Muscle of arm (tissue), 14 donors: ENCODE data around the gene SCYGR5. TPM values are rescaled to one million over a fixed set of nuclear protein-coding genes. Genes with fewer than 3 reads are reported as not detected.
"Not testable (repeated sequence)": the region's sequence is repeated elsewhere in the genome, so short reads cannot be mapped to it uniquely, and the experiment has no call there.

Source experiments
- DNase-seq: peaks from one replicate; pipeline ENCODE4 v3.0.0-alpha.2; 2013
- long read RNA-seq, 11 donors: transcript quantifications; one replicate each; lab custom pipeline, GENCODE V29; 2026
- polyA plus RNA-seq, 12 donors: library from polyadenylated mRNA; unstranded; fragments of 120-200 nt; gene quantifications; one replicate each; pipeline ENCODE4 v1.2.1, GENCODE V29; 2013; ENCODE audit not compliant: insufficient read length in 12 of 12

SCYGR5 gene
- not detected for polyA plus RNA-seq
- long read RNA-seq, donor 1: 0 reads
- long read RNA-seq, donor 2: 0 reads
- long read RNA-seq, donor 3: 0 reads
- long read RNA-seq, donor 4: 0 reads
- long read RNA-seq, donor 5: 0 reads
- long read RNA-seq, donor 6: 0 reads
- long read RNA-seq, donor 7: 0 reads
- long read RNA-seq, donor 8: 0 reads
- long read RNA-seq, donor 9: 0 reads
- long read RNA-seq, donor 10: 0 reads
- long read RNA-seq, donor 11: 0 reads

GRCh38 chr2:227666631-227667170 lies at the start of gene SCYGR5:
Gene SCYGR5, plus strand, starts transcription at chr2:227666804. Its CDS starts 0 bp downstream, at chr2:227666804.
- DNase-seq: not testable (repeated sequence)

DNA sequence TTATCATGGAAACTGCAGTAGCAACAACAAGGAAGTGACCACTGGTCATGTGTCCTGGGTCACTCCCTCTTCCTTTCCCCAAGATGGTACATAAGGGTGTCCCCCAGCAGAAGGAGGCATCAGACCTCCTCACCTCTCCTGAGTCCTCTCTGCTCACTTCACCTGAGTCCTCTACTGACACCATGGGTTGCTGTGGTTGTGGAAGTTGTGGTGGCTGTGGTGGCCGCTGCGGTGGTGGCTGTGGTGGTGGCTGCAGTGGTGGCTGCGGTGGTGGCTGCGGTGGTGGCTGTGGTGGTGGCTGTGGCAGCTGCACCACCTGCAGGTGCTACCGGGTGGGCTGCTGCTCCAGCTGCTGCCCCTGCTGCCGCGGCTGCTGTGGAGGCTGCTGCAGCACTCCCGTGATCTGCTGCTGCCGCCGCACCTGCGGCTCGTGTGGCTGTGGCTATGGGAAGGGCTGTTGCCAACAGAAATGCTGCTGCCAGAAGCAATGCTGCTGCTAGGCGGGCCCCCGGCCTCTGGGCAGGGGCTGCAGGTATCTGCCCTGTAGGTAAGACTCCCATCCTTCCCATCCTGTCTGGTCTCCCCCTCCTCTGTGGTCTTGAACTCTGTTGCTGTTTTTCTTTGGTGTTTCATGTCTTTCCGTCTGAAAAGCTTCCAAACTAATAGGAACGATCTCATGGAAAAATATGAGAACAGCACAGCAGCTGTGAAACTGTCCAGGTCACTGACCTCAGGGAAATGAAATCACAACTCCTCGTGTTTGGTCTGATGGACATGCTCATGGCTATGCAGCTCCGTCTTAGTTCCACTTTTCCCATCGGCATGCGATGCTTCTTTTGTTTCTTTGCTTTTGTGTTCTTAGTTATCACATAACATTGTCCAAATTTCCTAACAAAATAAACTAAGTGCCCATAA lies 49.0 kb upstream of the SCYGR5 start, which contains the start of gene SCYGR4:
Gene SCYGR4, plus strand, starts transcription at position 183 of the 915 bp plus-strand sequence. Its CDS starts 0 bp downstream, at position 183.
- peak; percentile 14 for DNase-seq

- no peak for DNase-seq
Observed at GRCh38 chr2:227623226-227623625, 43.4 kb upstream of the SCYGR5 start.

- DNase-seq: no peak
Observed at GRCh38 chr2:227625420-227625819, 41.2 kb upstream of the SCYGR5 start.

DNA sequence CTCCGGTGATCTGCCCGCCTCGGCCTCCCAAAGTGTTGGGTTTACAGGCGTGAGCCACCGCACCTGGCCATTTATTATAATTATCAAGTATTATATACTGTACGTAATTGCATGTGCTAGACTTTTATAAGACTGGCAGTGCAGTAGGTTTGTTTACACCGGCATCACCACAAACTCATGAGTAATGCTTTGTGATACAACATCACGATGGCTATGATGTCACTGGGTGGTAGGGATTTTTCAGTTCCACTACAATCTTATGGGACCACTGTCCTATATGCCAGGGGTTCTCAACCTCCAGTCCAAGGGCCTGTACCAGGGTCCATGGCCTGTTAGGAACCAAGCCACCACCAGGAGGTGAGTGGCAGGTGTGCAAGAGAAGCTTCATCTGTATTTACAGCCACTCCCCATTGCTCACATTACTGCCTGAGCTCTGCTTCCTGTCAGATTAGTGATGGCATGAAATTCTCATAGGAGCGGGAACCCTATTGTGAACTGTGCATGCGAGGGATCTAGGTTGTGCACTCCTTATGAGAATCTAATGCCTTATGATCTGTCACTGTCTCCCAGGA lies 39.9 kb upstream of the SCYGR5 start:
- DNase-seq: no peak

- no peak for DNase-seq
Observed at GRCh38 chr2:227627769-227628168, 38.8 kb upstream of the SCYGR5 start.

DNA sequence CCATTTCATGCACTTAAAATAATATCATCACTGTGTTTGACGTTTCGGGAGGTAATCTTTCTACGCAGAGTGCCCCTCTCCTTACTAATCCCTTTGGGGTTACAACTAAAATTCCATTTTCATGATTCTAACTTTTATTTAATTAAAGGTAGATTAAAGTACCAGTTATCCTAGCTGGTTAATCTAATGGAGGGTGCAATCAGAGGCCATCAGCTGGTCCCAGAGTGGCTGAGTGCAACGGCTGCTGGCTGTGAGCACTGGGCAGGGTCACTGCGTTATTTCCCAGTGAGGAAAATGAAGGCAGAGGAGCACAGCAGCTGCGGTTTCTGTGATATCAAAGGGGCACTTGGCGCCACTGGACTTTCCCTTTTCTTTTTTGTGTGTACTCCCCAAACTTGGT lies 37.2 kb upstream of the SCYGR5 start:
- no peak for DNase-seq

DNA sequence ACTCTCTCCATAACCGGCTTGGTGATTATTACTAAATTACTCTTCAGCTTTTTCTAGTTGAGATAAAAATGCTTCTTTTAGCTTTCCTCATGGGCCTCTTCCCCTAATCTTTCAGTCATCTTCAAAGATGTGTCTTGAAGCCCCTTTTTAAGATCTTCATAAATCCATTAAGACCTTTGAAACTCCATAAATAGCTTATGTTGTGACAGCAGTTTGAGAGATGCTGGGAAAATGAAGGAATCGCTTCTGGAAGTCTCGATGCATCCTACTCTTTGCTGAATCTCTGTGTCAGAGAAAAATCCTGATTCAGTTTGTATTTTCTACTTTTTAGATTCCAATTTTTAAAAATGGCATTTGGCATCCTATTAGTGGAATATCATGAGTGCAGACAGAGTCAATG lies 36.3 kb upstream of the SCYGR5 start:
- no peak for DNase-seq

DNA sequence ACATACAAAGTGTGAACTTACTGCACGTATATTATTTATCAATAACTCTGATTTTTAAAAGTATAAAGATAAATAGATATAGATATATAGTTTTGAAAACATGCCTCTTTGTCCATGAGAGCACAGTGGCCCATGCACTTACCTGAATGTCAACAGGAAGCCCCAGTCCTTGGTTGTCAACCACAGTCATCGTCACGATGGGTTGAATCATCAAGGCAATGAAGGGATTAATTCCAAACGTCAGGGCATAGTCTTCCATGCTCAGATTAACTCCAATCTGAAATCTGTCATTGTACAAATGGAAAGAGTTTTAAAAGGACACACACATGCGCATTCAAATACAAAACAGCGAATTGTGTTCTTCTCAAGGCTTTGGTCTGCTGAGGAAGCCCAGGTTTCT lies 33.8 kb upstream of the SCYGR5 start:
- no peak for DNase-seq

DNA sequence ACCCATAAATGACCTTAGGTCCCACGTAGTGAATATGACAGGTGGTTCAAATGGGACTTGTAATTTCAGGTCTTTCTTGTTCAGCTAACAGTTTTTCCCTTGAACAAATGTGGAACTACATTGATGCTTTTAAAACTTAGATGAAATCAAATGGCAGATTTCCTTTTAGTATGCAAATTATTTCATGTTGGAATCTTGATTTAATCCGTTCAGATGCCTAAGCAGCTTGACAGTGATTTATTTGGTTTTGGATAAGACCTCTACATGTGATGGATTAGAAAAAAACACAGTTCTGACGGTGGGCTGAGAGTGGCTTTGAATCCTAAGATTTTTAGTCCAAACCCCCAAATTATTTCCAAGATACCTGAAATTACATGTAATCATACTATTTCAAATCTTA lies 32.4 kb upstream of the SCYGR5 start:
- no peak for DNase-seq

- DNase-seq: no peak
Observed at GRCh38 chr2:227642656-227643055, 23.9 kb upstream of the SCYGR5 start.

DNA sequence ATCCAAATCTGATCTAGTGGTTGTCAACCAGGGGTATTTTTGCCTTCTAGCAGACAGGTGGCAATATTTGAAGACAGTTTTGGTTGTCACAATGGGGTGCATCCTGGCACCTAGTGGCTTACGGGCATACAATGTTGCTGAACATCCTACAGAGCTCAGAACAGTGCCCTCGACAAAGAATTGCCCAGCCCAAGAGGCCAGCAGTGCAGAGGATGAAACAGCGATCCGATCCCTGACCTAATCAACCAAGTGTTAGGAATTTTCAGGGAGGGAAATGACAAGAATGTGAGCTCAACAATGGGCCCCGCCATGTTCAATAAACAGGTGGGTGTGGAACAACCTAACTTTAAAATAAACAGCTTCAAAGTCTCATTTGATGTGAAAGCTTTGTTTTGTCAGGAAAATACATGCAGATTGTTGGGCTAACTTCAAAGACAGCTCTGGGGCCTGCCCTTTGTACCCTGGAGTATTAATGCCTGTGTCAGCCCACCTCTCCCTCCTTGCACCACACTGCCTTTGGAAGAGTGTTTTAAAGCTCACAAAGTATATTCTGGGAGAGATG lies 22.5 kb upstream of the SCYGR5 start:
- no peak for DNase-seq

GRCh38 chr2:227653419-227653818 lies 13.2 kb upstream of the SCYGR5 start:
- no peak for DNase-seq

DNA sequence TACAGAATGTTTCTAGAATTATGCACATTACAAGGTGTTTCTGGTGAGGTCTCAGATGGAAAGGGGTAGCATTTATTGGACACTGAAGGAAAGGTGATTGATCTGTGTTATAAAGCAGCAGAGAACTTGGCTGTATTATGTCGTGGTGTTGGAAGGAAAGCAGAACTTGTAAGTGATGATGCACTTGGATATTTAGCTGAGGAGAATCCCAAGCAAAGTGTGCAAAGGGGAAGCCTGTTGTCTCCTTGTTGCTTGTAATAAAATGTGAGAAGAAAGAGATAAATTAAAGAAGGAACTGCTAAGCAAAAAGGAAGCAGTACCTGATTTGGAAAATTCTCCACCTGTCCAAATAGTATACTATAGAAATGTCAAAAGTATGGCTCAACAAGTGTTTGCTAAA lies 12.2 kb upstream of the SCYGR5 start:
- no peak for DNase-seq

DNA sequence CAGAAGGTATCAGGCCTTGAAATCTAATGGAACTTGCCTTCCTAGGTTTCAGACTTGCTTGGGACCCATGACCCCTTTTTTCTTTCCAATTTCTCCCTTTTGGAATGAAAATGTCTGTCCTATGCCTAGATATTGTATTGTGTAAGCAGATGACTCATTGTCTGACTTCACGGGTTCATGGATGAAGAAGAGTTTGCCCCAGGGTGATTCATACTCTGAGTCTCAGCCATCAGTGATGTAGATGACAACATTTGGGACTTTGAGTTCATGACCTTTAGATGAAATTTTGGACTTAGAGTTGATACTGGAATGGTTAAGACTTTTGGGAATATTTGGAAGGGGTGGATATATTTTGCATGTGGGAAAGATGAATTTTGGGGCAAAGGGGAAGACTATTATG lies 11.2 kb upstream of the SCYGR5 start:
- DNase-seq: no peak

DNA sequence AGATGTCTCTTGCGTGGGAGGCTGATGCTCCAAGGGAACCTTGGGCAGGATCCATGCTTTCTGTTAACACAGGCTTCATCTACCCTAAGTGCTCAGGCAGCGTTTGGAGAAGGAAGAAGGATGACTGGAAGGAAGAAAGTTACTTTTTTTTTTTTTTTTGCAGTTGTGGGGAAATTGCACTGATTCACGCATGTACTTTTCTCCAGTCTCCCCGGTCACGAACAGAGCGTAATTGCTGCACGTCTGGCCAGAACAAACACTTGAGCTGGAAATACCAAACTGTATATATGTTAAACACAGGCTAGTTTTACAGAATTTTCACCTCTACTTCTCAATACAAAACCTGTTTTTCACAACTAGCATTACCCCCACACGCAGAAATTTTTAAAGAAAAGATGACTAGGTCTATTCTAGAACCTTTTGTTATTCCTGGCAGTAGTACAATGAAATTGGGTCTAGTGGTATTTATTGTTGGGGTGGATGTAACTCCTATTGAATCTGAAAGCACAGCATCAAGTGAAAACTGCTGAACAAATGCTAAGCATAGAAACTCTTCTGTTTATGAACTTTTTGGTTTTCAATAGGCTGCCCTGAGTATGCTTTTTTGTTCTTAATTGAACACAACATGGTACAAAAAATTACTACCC lies 9.3 kb upstream of the SCYGR5 start:
- DNase-seq: no peak

- DNase-seq: no peak
Observed at GRCh38 chr2:227661025-227661649, 5.5 kb upstream of the SCYGR5 start.

DNA sequence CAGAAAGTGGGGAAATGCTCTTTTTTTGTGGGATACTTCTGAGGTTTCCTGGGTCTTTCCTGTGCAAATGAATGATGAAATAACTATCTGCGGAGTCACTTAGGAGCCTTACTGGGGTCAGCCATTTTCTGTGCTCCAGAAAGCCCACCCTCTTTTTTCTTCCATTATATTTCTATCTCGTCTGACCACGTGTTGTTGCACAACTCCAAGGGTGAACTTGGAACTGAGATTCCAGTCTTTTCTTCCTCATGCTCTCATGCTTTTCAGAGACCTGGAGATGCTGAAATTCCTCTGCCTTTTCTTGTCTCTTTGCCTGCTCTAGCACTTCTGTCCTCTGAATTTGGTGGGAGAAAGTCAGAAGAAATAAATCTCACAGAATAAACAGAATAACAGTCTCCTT lies 4.8 kb upstream of the SCYGR5 start:
- DNase-seq: no peak

GRCh38 chr2:227665189-227665940 lies 1.2 kb upstream of the SCYGR5 start:
- no peak for DNase-seq

- no peak for DNase-seq
Observed at GRCh38 chr2:227671170-227671905, 4.7 kb downstream of the SCYGR5 start.
